Esophagus squamous epithelium (tissue), 5 donors: ENCODE results near the gene P4HB. TPM values are rescaled to one million over a fixed set of nuclear protein-coding genes. Genes with fewer than 3 reads are reported as not detected.

Source experiments
- DNase-seq: peaks from one replicate; lab custom pipeline; 2025; lab: John Stamatoyannopoulos, UW
- H3K27ac ChIP-seq, 4 donors: fragments of 200-600 bp; sonication (generic); one replicate each; pipeline ENCODE4 v1.5.1; 2016 to 2019; ENCODE audit warnings: mild to moderate bottlenecking in 1 of 4
- H3K27me3 ChIP-seq, 4 donors: fragments of 200-600 bp; sonication (generic); 1 replicate in 3 of 4; 2 replicates in 1 of 4; pipeline versions ENCODE4 v1.5.1 to v1.6.0; 2017 to 2021; ENCODE audit warnings: antibody characterized with exemption in 1 of 4
- H3K36me3 ChIP-seq, 3 donors: fragments of 200-600 bp; sonication (generic); one replicate each; pipeline ENCODE4 v1.5.1; 2016 to 2019
- H3K4me1 ChIP-seq, 3 donors: fragments of 200-600 bp; sonication (generic); one replicate each; pipeline ENCODE4 v1.5.1; 2017 to 2019
- H3K4me3 ChIP-seq, 4 donors: fragments of 200-600 bp; sonication (generic); 1 replicate in 3 of 4; 2 replicates in 1 of 4; pipeline ENCODE4 v1.5.1; 2016 to 2019; ENCODE audit warnings: mild to moderate bottlenecking in 2 of 4, moderate library complexity in 1 of 4
- H3K9me3 ChIP-seq, 3 donors: fragments of 200-600 bp; sonication (generic); one replicate each; pipeline ENCODE4 v1.5.1; 2016 to 2019
- CTCF ChIP-seq, 6 experiments: fragments of 450-650 bp in 4 of 6; fragments of 200-600 bp in 2 of 6; sonication (generic) in 2 of 6; IDR thresholded peaks; one replicate each; pipeline ENCODE4 v1.5.1; 2016 to 2019; ENCODE audit warnings: antibody characterized with exemption in 6 of 6, mild to moderate bottlenecking in 4 of 6, moderate library complexity in 4 of 6
- POLR2A ChIP-seq, 4 donors: fragments of 450-650 bp; IDR thresholded peaks; one replicate each; pipeline ENCODE4 v1.6.1; 2017; ENCODE audit warnings: antibody characterized with exemption in 4 of 4, mild to moderate bottlenecking in 4 of 4, moderate library complexity in 3 of 4
- WGBS, 2 donors: methylation state at CpG; one replicate each; pipeline ENCODE4 v1.1.5; 2018; 5-methylcytosine and 5-hydroxymethylcytosine counted together
- intact Hi-C: fragments of 100-400 bp; cut with DNase I; formaldehyde crosslinking; loops from one replicate; pipeline ENCODE4 v1.15.0; 2022
- total RNA-seq, 4 donors: library from RNA; depleted of rRNA; stranded (reverse); fragments of >200 nt; gene quantifications; one replicate each; pipeline ENCODE4 v1.1.0, GENCODE V29; 2016
- donor health status: DM: yes; HTN: yes; CAD: no.

P4HB gene
- total RNA-seq, 4 donors from 2014 or later, result 459 to 2,191 (median 1,569) TPM

- DNase-seq, result no peak
- H3K4me3 ChIP-seq, result no peak overlapping the region
- H3K9me3 ChIP-seq, result no peaks in the 10 kb centered on the region
- no peaks in the 10 kb centered on the region for H3K36me3 ChIP-seq
- H3K4me1 ChIP-seq, result peaks cover 0 to 13% (median 0%) of the 10 kb centered on the region in 3 donors
- intact Hi-C loops, result no loop called here
- no peak for TF ChIP-seq POLR2A (IDR thresholded peaks at IDR 0.05)
- TF ChIP-seq CTCF (IDR thresholded peaks at IDR 0.05), result no peak
- WGBS, 2 donors, result 78 to 88% methylated on average over 12 to 27 of the region's 41 CpGs
- peaks cover 0 to 79% (median 0%) of the 10 kb centered on the region in 4 donors for H3K27me3 ChIP-seq
- H3K27ac ChIP-seq, result no peak overlapping the region
These were observed 46.3 kb downstream of the P4HB start for GRCh38 chr17:81813861-81814683.

DNA sequence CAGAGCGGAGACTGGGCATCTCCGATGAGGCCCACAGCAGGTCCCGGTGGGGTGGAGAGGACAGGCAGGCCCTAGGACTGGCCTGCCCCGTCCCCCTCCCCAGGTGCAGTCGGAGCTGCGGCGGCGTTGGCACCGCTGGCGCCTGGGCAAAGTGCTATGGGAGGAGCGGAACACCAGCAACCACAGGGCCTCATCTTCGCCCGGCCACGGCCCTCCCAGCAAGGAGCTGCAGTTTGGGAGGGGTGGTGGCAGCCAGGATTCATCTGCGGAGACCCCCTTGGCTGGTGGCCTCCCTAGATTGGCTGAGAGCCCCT, 47.0 kb downstream of the P4HB start:
- Histone ChIP-seq H3K4me3 (no peak overlapping the region), H3K27me3 (peaks cover 0 to 86% (median 0%) of the 10 kb centered on the region in 4 donors), H3K27ac (no peak overlapping the region), H3K9me3 (no peaks in the 10 kb centered on the region), H3K4me1 (peaks cover 0 to 13% (median 0%) of the 10 kb centered on the region in 3 donors), H3K36me3 (no peaks in the 10 kb centered on the region)
- WGBS, 2 donors, result no CpG with 5 or more reads among the region's 15 CpGs
- TF ChIP-seq POLR2A (IDR thresholded peaks at IDR 0.05) (no peak), CTCF (IDR thresholded peaks at IDR 0.05) (no peak)
- intact Hi-C loops, result no loop called here
- DNase-seq, result no peak

- WGBS, 2 donors, result 50 to 89% methylated on average over 4 to 11 of the region's 45 CpGs
- H3K4me1 ChIP-seq, result peaks cover 0 to 13% (median 0%) of the 10 kb centered on the region in 3 donors
- H3K27me3 ChIP-seq, result peaks cover 0 to 87% (median 0%) of the 10 kb centered on the region in 4 donors
- intact Hi-C loops, result no loop called here
- H3K27ac ChIP-seq, result no peak overlapping the region
- H3K36me3 ChIP-seq, result no peaks in the 10 kb centered on the region
- TF ChIP-seq POLR2A (IDR thresholded peaks at IDR 0.05) (no peak), CTCF (IDR thresholded peaks at IDR 0.05) (no peak)
- H3K9me3 ChIP-seq, result no peaks in the 10 kb centered on the region
- H3K4me3 ChIP-seq, result no peak overlapping the region
- no peak for DNase-seq
These were observed 47.6 kb downstream of the P4HB start for GRCh38 chr17:81812571-81813370.

GRCh38 chr17:81811705-81812570, 48.4 kb downstream of the P4HB start:
- 45 to 61% methylated on average over 2 to 7 of the region's 24 CpGs for WGBS, 2 donors
- Histone ChIP-seq H3K27ac (no peak overlapping the region), H3K4me1 (peaks cover 0 to 13% (median 0%) of the 10 kb centered on the region in 3 donors), H3K4me3 (no peak overlapping the region), H3K9me3 (no peaks in the 10 kb centered on the region), H3K36me3 (no peaks in the 10 kb centered on the region), H3K27me3 (peaks cover 0 to 89% (median 0%) of the 10 kb centered on the region in 4 donors)
- intact Hi-C loops, result no loop called here
- no peak for DNase-seq
- TF ChIP-seq CTCF (IDR thresholded peaks at IDR 0.05) (no peak), POLR2A (IDR thresholded peaks at IDR 0.05) (no peak)
